Measurements from ENCODE around the gene CENPA. TPM values are rescaled to one million over a fixed set of nuclear protein-coding genes. Genes with fewer than 3 reads are reported as not detected.

Gene CENPA
- 7.2 and 8.1 TPM in 2 replicates for total RNA-seq (2012; rRNA removed)

DNA sequence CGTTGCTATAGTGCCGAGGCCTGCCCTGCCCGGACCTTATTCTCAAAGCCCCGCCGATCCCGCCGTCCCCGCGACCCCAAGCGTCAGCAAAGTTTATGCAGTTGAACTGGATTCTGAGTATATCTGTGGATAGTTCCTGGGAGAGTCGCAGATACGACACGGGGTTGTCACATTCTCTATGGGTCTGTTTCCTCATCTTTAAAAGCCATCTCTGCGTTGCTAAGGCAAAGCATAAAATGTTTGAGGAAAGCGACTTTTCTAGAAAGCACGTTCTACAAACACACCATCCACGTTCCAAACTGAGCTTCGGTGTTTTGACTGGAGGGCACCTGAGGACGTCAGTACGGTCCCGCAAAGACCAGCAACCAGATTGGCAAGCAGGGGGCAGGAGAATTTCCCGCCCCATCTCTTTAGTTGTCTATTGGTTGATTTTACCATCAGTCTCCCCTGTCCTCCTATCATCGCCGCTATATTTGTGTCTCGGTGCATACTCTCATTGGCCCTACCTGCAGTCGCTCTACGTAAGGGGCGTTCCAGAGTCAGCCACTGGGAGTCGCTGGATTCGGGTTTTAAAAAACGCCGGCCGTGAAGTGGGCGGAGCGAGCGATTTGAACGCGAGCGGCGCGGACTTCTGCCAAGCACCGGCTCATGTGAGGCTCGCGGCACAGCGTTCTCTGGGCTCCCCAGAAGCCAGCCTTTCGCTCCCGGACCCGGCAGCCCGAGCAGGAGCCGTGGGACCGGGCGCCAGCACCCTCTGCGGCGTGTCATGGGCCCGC lies at the start of gene CENPA:
Gene CENPA, plus strand, starts transcription at position 626 of the 776 bp plus-strand sequence. Its CDS starts 141 bp downstream, at position 767.
- H3K9ac ChIP-seq (ENCODE audit: low read depth, low read length), result peak within 1 kb of the TSS; percentile 79
- H3K4me3 ChIP-seq (ENCODE audit: low read length), result peak within 1 kb of the TSS; percentile 81
- peaks cover 7% of the 10 kb centered on the region for H3K36me3 ChIP-seq (ENCODE audit: insufficient read depth, low read length)
- H3K4me2 ChIP-seq (ENCODE audit: low read length), result peak within 1 kb of the TSS; percentile 88
- peaks cover 1% of the 10 kb centered on the region for H3K9me3 ChIP-seq (replicated peaks; ENCODE audit: low read length)
- H3K4me1 ChIP-seq (ENCODE audit: control insufficient read depth, insufficient read depth, low read length), result no peaks in the 10 kb centered on the region
- no peaks in the 10 kb centered on the region for H3K27me3 ChIP-seq (ENCODE audit: control insufficient read depth, insufficient read depth, low read length)

DNA sequence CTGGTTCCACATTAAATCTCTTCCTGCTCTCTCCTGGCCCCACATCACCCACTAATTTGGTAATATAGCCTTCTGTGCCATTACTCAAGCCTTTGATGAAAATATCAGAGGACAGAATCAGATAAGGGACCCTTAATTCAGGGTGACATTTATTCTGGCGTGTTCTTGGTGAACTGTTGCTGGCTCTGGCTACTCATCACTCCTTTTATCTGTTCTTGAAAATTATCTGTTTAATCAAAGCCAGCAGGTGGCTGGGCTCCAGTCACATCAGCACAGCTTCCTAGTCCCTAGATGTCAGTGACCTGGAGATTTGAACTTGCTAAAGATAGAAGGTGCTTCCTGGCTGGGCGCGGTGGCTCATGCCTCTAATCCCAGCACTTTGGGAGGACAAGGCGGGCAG lies 48.6 kb upstream of the CENPA start:
- Histone ChIP-seq H3K4me3 (ENCODE audit: low read length) (no peak overlapping the region), H3K27me3 (ENCODE audit: control insufficient read depth, insufficient read depth, low read length) (peaks cover 48% of the 10 kb centered on the region), H3K4me2 (ENCODE audit: low read length) (no peak overlapping the region), H3K36me3 (ENCODE audit: insufficient read depth, low read length) (no peaks in the 10 kb centered on the region), H3K4me1 (ENCODE audit: control insufficient read depth, insufficient read depth, low read length) (no peaks in the 10 kb centered on the region), H3K9ac (ENCODE audit: low read depth, low read length) (no peak overlapping the region), H3K9me3 (replicated peaks; ENCODE audit: low read length) (no peaks in the 10 kb centered on the region)

DNA sequence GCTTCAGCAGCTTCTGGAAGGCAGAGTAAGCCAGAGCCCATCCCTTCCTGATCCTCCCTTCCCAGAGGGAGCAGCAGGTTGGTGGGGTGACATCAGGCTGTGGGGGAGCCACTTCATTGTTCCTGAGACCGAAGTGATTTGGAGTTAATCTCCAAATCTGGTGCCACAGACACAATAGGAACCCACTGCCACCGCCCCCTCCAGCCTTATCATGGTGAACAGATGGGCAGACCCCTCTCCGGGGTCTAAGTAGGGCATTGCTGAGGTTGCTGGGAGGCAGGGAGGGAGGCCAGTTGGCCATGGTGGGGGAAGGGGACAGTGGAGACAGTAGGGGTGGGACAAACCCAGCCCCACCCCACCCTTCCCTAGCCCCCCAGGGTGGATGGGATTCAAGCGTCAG lies 47.4 kb upstream of the CENPA start:
- Histone ChIP-seq H3K4me2 (ENCODE audit: low read length) (no peak overlapping the region), H3K4me1 (ENCODE audit: control insufficient read depth, insufficient read depth, low read length) (no peaks in the 10 kb centered on the region)

DNA sequence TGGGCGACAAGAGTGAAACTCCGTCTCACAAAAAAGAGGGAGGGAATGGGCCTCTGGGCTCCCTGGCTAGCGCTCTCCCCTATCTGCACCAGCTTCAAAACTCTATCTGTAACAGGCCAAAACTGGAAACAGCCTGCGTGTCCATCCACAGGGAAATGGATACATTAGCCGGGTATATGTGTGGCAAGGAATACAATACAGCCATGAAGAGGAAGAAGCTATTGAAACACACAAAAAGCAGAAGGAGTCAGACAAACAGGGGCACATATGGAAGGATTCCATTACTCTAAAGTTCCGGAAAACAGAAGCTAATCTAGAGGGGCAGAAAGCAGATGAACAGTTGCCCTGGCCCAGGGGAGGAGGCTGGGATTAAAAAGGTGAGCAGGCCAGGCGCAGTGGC lies 46.3 kb upstream of the CENPA start:
- Histone ChIP-seq H3K36me3 (ENCODE audit: insufficient read depth, low read length) (no peaks in the 10 kb centered on the region), H3K4me1 (ENCODE audit: control insufficient read depth, insufficient read depth, low read length) (no peaks in the 10 kb centered on the region), H3K9me3 (replicated peaks; ENCODE audit: low read length) (no peaks in the 10 kb centered on the region), H3K27me3 (ENCODE audit: control insufficient read depth, insufficient read depth, low read length) (peaks cover 47% of the 10 kb centered on the region), H3K4me3 (ENCODE audit: low read length) (no peak overlapping the region), H3K4me2 (ENCODE audit: low read length) (no peak overlapping the region), H3K9ac (ENCODE audit: low read depth, low read length) (no peak overlapping the region)

More for the DNA sequence above, 47.4 kb upstream of the CENPA start:
- Histone ChIP-seq H3K36me3 (ENCODE audit: insufficient read depth, low read length) (no peaks in the 10 kb centered on the region), H3K27me3 (ENCODE audit: control insufficient read depth, insufficient read depth, low read length) (peaks cover 45% of the 10 kb centered on the region), H3K9ac (ENCODE audit: low read depth, low read length) (no peak overlapping the region), H3K4me3 (ENCODE audit: low read length) (no peak overlapping the region), H3K9me3 (replicated peaks; ENCODE audit: low read length) (no peaks in the 10 kb centered on the region)

DNA sequence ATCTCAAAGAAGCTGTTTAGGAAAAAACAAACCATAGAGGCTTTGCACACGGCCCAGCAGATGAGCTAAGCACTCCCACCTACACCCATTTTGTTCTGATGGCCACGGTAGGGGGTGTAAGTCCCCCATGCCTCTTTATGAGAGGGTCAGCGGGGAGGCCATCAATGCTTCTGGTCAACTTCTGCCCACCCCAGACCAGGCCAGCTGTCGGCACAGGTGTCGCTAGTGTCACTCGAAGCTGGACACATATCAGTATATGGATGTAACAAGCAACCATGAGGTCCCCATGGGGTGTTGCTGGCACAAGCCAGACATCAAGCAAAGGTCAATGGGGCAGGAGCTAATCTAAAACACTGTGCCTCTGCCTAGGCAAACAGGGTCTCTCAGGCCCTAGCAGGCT lies 45.5 kb upstream of the CENPA start:
- H3K9me3 ChIP-seq (replicated peaks; ENCODE audit: low read length), result no peaks in the 10 kb centered on the region
- H3K4me2 ChIP-seq (ENCODE audit: low read length), result no peak overlapping the region
- no peak overlapping the region for H3K9ac ChIP-seq (ENCODE audit: low read depth, low read length)
- no peaks in the 10 kb centered on the region for H3K4me1 ChIP-seq (ENCODE audit: control insufficient read depth, insufficient read depth, low read length)
- no peak overlapping the region for H3K4me3 ChIP-seq (ENCODE audit: low read length)
- H3K27me3 ChIP-seq (ENCODE audit: control insufficient read depth, insufficient read depth, low read length), result peaks cover 54% of the 10 kb centered on the region
- no peaks in the 10 kb centered on the region for H3K36me3 ChIP-seq (ENCODE audit: insufficient read depth, low read length)

DNA sequence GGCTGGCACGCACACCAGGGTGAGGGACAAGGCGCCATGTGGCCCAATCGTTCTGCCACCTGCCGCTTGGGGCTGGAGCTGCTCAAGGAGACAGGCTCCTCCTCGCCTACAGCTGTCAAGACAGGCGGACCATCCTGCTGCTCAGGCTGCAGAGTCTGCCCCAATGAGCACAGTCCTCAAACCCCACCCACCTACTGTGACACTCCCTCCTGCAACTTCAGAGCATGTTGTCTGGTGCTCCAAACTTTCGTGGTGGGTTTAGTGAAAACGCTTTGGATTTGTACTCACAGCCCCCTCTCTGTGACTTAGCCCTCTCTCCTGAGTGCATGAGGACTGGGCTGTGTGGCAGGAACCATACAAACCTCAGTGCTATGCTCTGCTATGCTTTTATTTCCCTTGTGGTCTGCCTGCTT lies 45.0 kb upstream of the CENPA start:
- Histone ChIP-seq H3K9ac (ENCODE audit: low read depth, low read length) (no peak overlapping the region), H3K4me3 (ENCODE audit: low read length) (no peak overlapping the region), H3K9me3 (replicated peaks; ENCODE audit: low read length) (no peaks in the 10 kb centered on the region), H3K4me1 (ENCODE audit: control insufficient read depth, insufficient read depth, low read length) (no peaks in the 10 kb centered on the region), H3K27me3 (ENCODE audit: control insufficient read depth, insufficient read depth, low read length) (peaks cover 54% of the 10 kb centered on the region), H3K36me3 (ENCODE audit: insufficient read depth, low read length) (no peaks in the 10 kb centered on the region), H3K4me2 (ENCODE audit: low read length) (no peak overlapping the region)

DNA sequence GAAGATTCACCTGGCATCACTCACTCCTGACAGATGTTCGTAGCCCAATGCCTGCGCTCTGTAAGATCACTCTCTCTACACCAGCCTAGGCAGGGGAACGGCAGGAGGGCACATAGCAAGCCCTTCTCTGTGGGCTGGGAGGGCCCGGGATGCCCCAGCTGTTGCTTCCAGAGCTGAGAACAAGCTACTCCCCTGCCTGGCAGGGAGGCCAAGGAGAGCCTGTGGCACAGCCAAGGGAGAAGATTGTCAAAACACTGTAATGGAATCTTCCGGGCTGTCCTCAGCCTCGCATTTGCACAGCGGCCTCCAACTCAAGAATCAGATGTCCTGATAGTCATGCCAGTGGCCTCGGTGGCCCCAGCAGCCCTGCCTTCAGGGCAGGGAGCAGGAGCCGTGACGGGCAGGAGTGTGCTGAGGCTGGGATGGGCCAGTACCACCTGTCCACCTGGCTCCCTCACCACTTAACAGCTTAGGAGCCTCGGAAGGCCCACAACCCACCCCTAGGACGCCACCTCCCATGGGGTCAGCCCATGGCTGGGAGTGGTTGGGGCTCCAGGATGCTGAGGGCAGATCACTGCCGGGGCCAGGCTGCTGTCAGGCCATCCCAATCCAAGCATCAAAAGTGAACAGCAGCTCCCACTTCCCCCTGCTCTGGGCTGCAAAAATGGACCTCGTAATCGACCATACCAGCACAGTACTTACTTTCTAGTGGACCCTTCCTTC lies 43.6 kb upstream of the CENPA start:
- no peak overlapping the region for H3K4me3 ChIP-seq (ENCODE audit: low read length)
- H3K4me2 ChIP-seq (ENCODE audit: low read length), result no peak overlapping the region
- peaks cover 61% of the 10 kb centered on the region for H3K27me3 ChIP-seq (ENCODE audit: control insufficient read depth, insufficient read depth, low read length)
- H3K36me3 ChIP-seq (ENCODE audit: insufficient read depth, low read length), result no peaks in the 10 kb centered on the region
- H3K9ac ChIP-seq (ENCODE audit: low read depth, low read length), result no peak overlapping the region
- no peaks in the 10 kb centered on the region for H3K9me3 ChIP-seq (replicated peaks; ENCODE audit: low read length)
- H3K4me1 ChIP-seq (ENCODE audit: control insufficient read depth, insufficient read depth, low read length), result no peaks in the 10 kb centered on the region

DNA sequence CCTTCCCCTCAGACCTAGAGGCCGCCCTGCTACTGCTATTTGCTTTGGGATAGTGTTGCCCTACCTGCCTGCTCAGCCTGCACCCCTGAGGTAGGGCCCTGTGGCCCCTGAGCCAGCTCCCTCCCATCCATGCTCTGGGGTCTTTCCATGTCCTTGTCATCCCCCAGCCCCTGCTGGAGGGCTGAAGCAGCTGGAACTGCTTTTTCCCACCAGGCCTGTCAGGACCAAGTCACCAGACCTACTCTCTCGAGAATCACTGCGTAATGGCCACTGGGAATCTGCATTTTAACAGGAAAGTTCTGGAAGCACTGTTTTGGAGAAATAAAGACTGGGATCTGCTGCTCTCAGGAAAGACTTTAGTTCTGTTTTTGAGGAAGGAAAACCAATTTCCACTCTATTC lies 42.0 kb upstream of the CENPA start:
- Histone ChIP-seq H3K27me3 (ENCODE audit: control insufficient read depth, insufficient read depth, low read length) (peaks cover 54% of the 10 kb centered on the region), H3K4me3 (ENCODE audit: low read length) (no peak overlapping the region), H3K36me3 (ENCODE audit: insufficient read depth, low read length) (no peaks in the 10 kb centered on the region), H3K9ac (ENCODE audit: low read depth, low read length) (no peak overlapping the region), H3K9me3 (replicated peaks; ENCODE audit: low read length) (no peaks in the 10 kb centered on the region), H3K4me2 (ENCODE audit: low read length) (no peak overlapping the region), H3K4me1 (ENCODE audit: control insufficient read depth, insufficient read depth, low read length) (no peaks in the 10 kb centered on the region)

DNA sequence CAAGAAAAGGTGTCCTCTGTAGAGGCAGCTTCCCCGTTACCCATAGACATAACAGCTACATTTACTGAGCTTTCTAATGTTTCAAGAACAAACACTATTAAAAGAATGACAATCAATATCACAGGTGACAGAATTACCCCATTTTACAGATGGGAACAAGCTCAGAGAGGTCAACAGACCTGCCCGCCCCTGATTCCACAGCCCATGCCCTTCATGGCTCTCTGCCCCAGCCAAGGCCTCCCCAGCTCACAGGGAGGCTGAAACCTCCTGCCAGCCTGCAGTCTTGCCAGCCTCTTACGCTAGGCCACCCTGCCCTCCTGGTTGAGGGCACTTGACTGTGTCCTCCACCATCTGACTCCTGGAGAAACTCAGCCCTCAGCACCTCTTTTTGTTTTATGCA lies 40.9 kb upstream of the CENPA start:
- Histone ChIP-seq H3K36me3 (ENCODE audit: insufficient read depth, low read length) (no peaks in the 10 kb centered on the region), H3K4me3 (ENCODE audit: low read length) (no peak overlapping the region), H3K4me2 (ENCODE audit: low read length) (no peak overlapping the region), H3K9me3 (replicated peaks; ENCODE audit: low read length) (no peaks in the 10 kb centered on the region), H3K9ac (ENCODE audit: low read depth, low read length) (no peak overlapping the region), H3K4me1 (ENCODE audit: control insufficient read depth, insufficient read depth, low read length) (no peaks in the 10 kb centered on the region), H3K27me3 (ENCODE audit: control insufficient read depth, insufficient read depth, low read length) (peaks cover 50% of the 10 kb centered on the region)

DNA sequence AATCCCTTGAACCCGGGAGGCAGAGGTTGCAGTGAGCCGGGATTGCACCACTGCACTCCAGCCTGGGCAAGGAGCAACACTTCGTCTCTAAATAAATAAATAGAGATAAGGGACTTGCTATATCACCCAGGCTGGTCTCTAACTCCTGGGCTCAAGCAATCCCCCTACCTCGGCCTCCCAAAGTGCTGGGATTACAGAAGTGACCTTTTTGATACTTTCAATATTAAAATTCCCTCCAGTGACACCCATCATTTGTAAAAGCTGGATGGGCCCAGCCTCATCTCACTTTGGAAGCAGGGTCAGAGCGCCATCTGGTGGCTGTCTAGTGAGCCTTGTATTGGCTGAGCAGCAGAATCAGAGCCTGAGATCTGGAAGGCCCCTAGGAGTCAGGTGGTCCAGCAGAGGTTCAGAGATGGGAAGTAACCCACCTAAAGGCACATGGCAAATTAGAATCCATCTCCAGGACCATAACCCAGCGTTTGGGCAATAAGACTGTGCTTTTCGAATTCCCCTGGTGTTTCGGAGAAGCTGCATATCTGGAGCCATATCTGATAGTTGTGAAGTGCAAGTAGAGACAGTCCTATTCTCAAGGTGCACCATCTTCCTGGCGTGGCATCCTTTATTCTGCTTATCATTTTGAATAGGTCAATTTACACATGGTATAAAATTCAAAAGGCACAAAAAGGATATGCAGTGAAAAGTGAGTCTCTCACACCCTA lies 40.1 kb upstream of the CENPA start:
- Histone ChIP-seq H3K4me2 (ENCODE audit: low read length) (no peak overlapping the region), H3K9me3 (replicated peaks; ENCODE audit: low read length) (no peaks in the 10 kb centered on the region), H3K4me1 (ENCODE audit: control insufficient read depth, insufficient read depth, low read length) (no peaks in the 10 kb centered on the region)

DNA sequence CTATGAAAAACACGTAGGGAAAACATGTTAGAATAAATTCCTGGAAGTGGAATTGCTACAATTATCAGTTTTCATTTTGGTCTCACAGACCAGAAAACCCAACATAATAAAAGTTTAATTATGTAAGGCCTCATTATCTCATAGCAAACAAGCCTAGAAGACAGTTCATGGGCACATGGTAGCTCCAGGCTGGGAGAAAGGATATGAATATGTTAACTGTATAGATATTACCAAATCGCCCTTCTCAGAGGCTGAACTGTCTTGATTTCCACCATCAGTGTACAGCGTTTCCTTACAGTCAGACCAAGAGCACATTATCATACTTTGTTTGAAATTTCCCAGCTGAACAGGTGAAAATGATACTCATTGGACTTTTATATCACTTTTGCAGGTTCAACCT lies 38.9 kb upstream of the CENPA start:
- H3K4me2 ChIP-seq (ENCODE audit: low read length), result no peak overlapping the region
- peaks cover 37% of the 10 kb centered on the region for H3K27me3 ChIP-seq (ENCODE audit: control insufficient read depth, insufficient read depth, low read length)

More for the DNA sequence above, 40.1 kb upstream of the CENPA start:
- Histone ChIP-seq H3K27me3 (ENCODE audit: control insufficient read depth, insufficient read depth, low read length) (peaks cover 44% of the 10 kb centered on the region), H3K9ac (ENCODE audit: low read depth, low read length) (no peak overlapping the region), H3K36me3 (ENCODE audit: insufficient read depth, low read length) (no peaks in the 10 kb centered on the region), H3K4me3 (ENCODE audit: low read length) (no peak overlapping the region)

More for the DNA sequence above, 38.9 kb upstream of the CENPA start:
- H3K4me3 ChIP-seq (ENCODE audit: low read length), result no peak overlapping the region
- no peaks in the 10 kb centered on the region for H3K4me1 ChIP-seq (ENCODE audit: control insufficient read depth, insufficient read depth, low read length)
- H3K36me3 ChIP-seq (ENCODE audit: insufficient read depth, low read length), result no peaks in the 10 kb centered on the region
- H3K9ac ChIP-seq (ENCODE audit: low read depth, low read length), result no peak overlapping the region
- no peaks in the 10 kb centered on the region for H3K9me3 ChIP-seq (replicated peaks; ENCODE audit: low read length)

Measured in skeletal muscle satellite cell (primary cell).